Liver (tissue), 3 donors: ENCODE results near the gene VSNL1.

Source experiments
- CTCF ChIP-seq: fragments of 150-350 bp; IDR thresholded peaks from 2 replicates; pipeline ENCODE4 v1.5.1; 2017; ENCODE audit warnings: improper control_type of control experiment, low read depth, low read length; ENCODE audit not compliant: missing input control
- EGR1 ChIP-seq, 2 donors: IDR thresholded peaks; 2 replicates each; pipeline ENCODE4 v1.6.1; 2016 to 2018; ENCODE audit warnings: antibody characterized with exemption in 2 of 2, low read depth in 2 of 2
- GABPA ChIP-seq, 2 donors: IDR thresholded peaks in 1 of 2; conservative IDR thresholded peaks in 1 of 2; 2 replicates each; pipeline ENCODE4 v1.6.1; 2016; ENCODE audit warnings: antibody characterized with exemption in 2 of 2, mild to moderate bottlenecking in 1 of 2, moderate library complexity in 1 of 2
- JUND ChIP-seq, 2 donors: IDR thresholded peaks; 2 replicates each; pipeline ENCODE4 v1.6.1; 2016; ENCODE audit warnings: antibody characterized with exemption in 2 of 2
- MAX ChIP-seq: IDR thresholded peaks from 2 replicates; pipeline ENCODE4 v1.6.1; 2016; ENCODE audit warnings: antibody characterized with exemption
- RAD21 ChIP-seq, 2 donors: IDR thresholded peaks; 2 replicates each; pipeline ENCODE4 v1.6.1; 2016; ENCODE audit warnings: antibody characterized with exemption in 2 of 2, mild to moderate bottlenecking in 2 of 2
- REST ChIP-seq: IDR thresholded peaks from 2 replicates; pipeline ENCODE4 v1.6.1; 2016; ENCODE audit warnings: antibody characterized with exemption, mild to moderate bottlenecking
- TAF1 ChIP-seq: conservative IDR thresholded peaks from 2 replicates; pipeline ENCODE4 v1.6.1; 2016; ENCODE audit warnings: antibody characterized with exemption, mild to moderate bottlenecking
- YY1 ChIP-seq: IDR thresholded peaks from 2 replicates; pipeline ENCODE4 v1.6.1; 2016; ENCODE audit warnings: antibody characterized with exemption, mild to moderate bottlenecking
- ZBTB33 ChIP-seq: IDR thresholded peaks from 2 replicates; pipeline ENCODE4 v1.6.1; 2016; ENCODE audit warnings: antibody characterized with exemption
- donor health status: healthy.
- donor health status: healthy.

GRCh38 chr2:17542471-17542870 is 2.0 kb downstream of the VSNL1 start:
- TF ChIP-seq CTCF, result no peak
- no peak for TF ChIP-seq REST
- TF ChIP-seq YY1, result no peak
- no peak for TF ChIP-seq JUND (IDR thresholded peaks at IDR 0.05)
- no peak for TF ChIP-seq ZBTB33
- no peak for TF ChIP-seq TAF1
- TF ChIP-seq RAD21 (IDR thresholded peaks at IDR 0.05), result no peak
- TF ChIP-seq EGR1 (IDR thresholded peaks at IDR 0.05; ENCODE audit: low read depth in 2 of 2), result no peak
- no peak for TF ChIP-seq MAX
- no peak for TF ChIP-seq GABPA (IDR thresholded peaks at IDR 0.05 in 1 of 2, conservative IDR thresholded peaks at IDR 0.05 in 1 of 2)
